Measurements from ENCODE around the gene B3GNT2. TPM values are rescaled to one million over a fixed set of nuclear protein-coding genes. Genes with fewer than 3 reads are reported as not detected.

The B3GNT2 gene
- total and polyA plus RNA-seq, 7 donors: 2.3 to 3.2 (median 2.9) TPM

GRCh38 chr2:62254424-62255266 is 58.7 kb downstream of the B3GNT2 start:
- Histone ChIP-seq H3K4me3 (no peak overlapping the region), H3K27ac (no peak overlapping the region), H3K36me3 (ENCODE audit: insufficient read depth in 1 of 2, low read depth in 1 of 2) (no peaks in the 10 kb centered on the region), H3K4me1 (no peaks in the 10 kb centered on the region), H3K27me3 (ENCODE audit: insufficient read depth in 3 of 3, low read length in 2 of 3) (no peaks in the 10 kb centered on the region), H3K9me3 (no peaks in the 10 kb centered on the region)
- no peak for ATAC-seq
- TF ChIP-seq CTCF (IDR thresholded peaks at IDR 0.05): no peak
- intact Hi-C loops (cut with DNase I): no loop called here
- DNase-seq: no peak
- WGBS, 3 donors: 100% methylated on average over 1 of the region's 1 CpG

GRCh38 chr2:62257466-62257865 is 61.6 kb downstream of the B3GNT2 start:
- intact Hi-C loops (cut with DNase I): no loop called here
- Histone ChIP-seq H3K4me3 (no peak overlapping the region), H3K9me3 (no peaks in the 10 kb centered on the region), H3K4me1 (no peaks in the 10 kb centered on the region), H3K36me3 (ENCODE audit: insufficient read depth in 1 of 2, low read depth in 1 of 2) (no peaks in the 10 kb centered on the region), H3K27ac (no peak overlapping the region), H3K27me3 (ENCODE audit: insufficient read depth in 3 of 3, low read length in 2 of 3) (no peaks in the 10 kb centered on the region)
- 74 to 79% (median 78%) methylated on average over 4 of the region's 4 CpGs for WGBS, 3 donors
- no peak for TF ChIP-seq CTCF (IDR thresholded peaks at IDR 0.05)
- no peak for ATAC-seq
- no peak for DNase-seq

GRCh38 chr2:62263076-62263715 is 67.3 kb downstream of the B3GNT2 start:
- DNase-seq (no peak), ATAC-seq (no peak)
- intact Hi-C loops (cut with DNase I): no loop called here
- H3K27me3 ChIP-seq (ENCODE audit: insufficient read depth in 3 of 3, low read length in 2 of 3): no peaks in the 10 kb centered on the region
- no peak overlapping the region for H3K27ac ChIP-seq
- H3K4me1 ChIP-seq: no peaks in the 10 kb centered on the region
- no peak for TF ChIP-seq CTCF (IDR thresholded peaks at IDR 0.05)
- no peak overlapping the region for H3K4me3 ChIP-seq
- 69 to 79% (median 71%) methylated on average over 6 of the region's 6 CpGs for WGBS, 3 donors
- no peaks in the 10 kb centered on the region for H3K9me3 ChIP-seq
- H3K36me3 ChIP-seq (ENCODE audit: insufficient read depth in 1 of 2, low read depth in 1 of 2): no peaks in the 10 kb centered on the region

GRCh38 chr2:62264186-62264585 is 68.3 kb downstream of the B3GNT2 start:
- intact Hi-C loops (cut with DNase I): no loop called here
- WGBS, 3 donors: 78 to 85% (median 79%) methylated on average over 3 of the region's 3 CpGs
- DNase-seq (no peak), ATAC-seq (no peak)
- no peaks in the 10 kb centered on the region for H3K9me3 ChIP-seq
- TF ChIP-seq CTCF (IDR thresholded peaks at IDR 0.05): no peak
- H3K4me1 ChIP-seq: no peaks in the 10 kb centered on the region
- H3K36me3 ChIP-seq (ENCODE audit: insufficient read depth in 1 of 2, low read depth in 1 of 2): no peaks in the 10 kb centered on the region
- H3K27ac ChIP-seq: no peak overlapping the region
- H3K4me3 ChIP-seq: no peak overlapping the region
- H3K27me3 ChIP-seq (ENCODE audit: insufficient read depth in 3 of 3, low read length in 2 of 3): no peaks in the 10 kb centered on the region
